Measurements from ENCODE around the gene PLA2G12B. TPM values are rescaled to one million over a fixed set of nuclear protein-coding genes. Genes with fewer than 3 reads are reported as not detected.

Gene PLA2G12B
- total RNA-seq, 2 experiments from 2014 or later = not detected

DNA sequence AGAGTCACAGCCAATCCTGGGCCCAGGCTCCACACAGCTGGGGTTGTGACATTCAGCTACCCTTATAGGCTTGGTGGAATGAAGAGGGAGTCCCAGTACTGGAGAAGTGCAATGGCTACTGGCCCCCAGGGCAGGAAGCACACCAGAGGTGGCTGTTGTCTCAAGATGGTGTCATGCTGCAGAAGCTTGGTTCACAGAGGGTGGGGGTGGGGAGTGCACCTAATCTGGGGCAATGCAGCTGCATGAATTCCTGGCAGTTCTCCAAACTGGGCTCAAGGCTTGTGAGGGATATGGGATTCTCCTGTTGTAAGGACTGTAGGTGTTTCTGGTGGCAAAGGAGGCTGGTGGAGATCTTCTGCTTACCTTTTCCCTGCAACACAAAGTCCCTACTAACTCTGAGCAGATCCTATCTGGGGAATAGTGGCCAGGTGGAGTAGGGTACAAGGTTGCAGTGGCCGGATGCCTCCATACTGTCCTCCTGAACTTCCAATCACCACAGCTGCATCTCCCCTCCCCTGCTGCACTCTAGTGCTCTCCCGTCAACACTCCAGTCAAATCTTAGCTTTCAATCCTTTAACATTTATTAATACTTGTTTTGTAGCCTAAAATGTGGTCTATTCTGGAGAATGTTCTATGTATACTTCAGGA lies 27.4 kb upstream of the PLA2G12B start:
- intact Hi-C loops (cut with micrococcal nuclease) = no loop called here
- Mint-ChIP-seq H3K4me3 (no peak overlapping the region), H3K9me3 (peaks cover 29% of the 10 kb centered on the region), H3K27ac (no peak overlapping the region), H3K4me1 (ENCODE audit: low read depth) (no peaks in the 10 kb centered on the region), H3K36me3 (ENCODE audit: low read depth) (peaks cover 10% of the 10 kb centered on the region), H3K27me3 (peaks cover 8% of the 10 kb centered on the region)
- POLR2A ChIA-PET = interaction anchor here (0.6 kb wide), 1 partner anchor 1601 kb away, joined by 3 read pairs; no protein-coding TSS in a partner anchor
- CTCF ChIA-PET = no interaction called here
- TF ChIP-seq, protein P1, sequence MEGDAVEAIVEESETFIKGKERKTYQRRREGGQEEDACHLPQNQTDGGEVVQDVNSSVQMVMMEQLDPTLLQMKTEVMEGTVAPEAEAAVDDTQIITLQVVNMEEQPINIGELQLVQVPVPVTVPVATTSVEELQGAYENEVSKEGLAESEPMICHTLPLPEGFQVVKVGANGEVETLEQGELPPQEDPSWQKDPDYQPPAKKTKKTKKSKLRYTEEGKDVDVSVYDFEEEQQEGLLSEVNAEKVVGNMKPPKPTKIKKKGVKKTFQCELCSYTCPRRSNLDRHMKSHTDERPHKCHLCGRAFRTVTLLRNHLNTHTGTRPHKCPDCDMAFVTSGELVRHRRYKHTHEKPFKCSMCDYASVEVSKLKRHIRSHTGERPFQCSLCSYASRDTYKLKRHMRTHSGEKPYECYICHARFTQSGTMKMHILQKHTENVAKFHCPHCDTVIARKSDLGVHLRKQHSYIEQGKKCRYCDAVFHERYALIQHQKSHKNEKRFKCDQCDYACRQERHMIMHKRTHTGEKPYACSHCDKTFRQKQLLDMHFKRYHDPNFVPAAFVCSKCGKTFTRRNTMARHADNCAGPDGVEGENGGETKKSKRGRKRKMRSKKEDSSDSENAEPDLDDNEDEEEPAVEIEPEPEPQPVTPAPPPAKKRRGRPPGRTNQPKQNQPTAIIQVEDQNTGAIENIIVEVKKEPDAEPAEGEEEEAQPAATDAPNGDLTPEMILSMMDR (IDR thresholded peaks at IDR 0.05) = no peak
- DNase-seq (no peak), ATAC-seq (no peak)

DNA sequence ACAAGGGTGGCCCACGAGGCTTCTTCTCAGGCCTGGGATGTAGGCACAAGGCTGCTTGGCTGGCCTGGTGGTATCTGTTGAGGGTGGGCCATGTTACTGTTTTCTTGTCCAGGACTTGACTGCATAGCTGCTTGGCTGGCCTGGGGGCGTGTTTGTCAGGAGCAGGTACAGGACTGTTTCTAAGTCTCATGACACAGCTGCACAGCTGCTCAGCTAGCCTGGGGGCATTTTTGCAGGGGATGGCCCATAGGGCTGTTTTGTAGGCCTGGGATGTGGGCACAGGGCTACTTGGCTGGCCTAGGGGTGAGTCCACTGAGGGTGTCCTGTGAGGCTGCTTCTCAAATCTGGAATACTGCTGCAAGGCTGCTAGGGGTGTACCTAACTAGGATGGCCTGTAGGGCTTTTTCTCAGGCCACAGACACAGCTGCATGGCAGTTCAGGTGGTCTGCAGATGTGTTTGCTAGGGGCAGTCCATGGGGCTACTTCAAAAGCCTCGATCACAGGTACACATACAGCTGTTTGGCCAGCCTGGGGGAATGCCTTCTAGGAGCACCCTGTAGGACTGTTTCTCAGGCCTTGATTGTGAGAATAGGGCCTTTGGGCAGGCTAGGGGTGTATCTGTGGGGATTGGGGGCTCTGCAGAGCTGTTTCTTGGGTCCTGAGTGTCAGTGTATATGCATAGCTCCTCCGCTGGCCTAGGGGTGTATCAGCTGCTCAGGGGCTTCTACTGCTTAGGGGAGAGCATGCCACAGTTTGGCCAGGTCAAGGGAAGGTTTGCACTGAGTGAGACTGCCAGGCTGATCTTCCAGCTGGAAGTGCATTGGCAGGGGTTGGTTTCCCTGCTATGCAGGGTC lies 26.6 kb upstream of the PLA2G12B start:
- intact Hi-C loops (cut with micrococcal nuclease) = no loop called here
- Mint-ChIP-seq H3K4me3 (no peak overlapping the region), H3K27me3 (peaks cover 8% of the 10 kb centered on the region), H3K9me3 (peaks cover 32% of the 10 kb centered on the region), H3K27ac (no peak overlapping the region), H3K4me1 (ENCODE audit: low read depth) (no peaks in the 10 kb centered on the region), H3K36me3 (ENCODE audit: low read depth) (peaks cover 10% of the 10 kb centered on the region)
- TF ChIP-seq, protein P1 (IDR thresholded peaks at IDR 0.05) = no peak
- no peak for ATAC-seq
- DNase-seq = no peak
- ChIA-PET CTCF (no interaction called here), POLR2A (no interaction called here)

GRCh38 chr10:72980348-72980747 lies 25.7 kb upstream of the PLA2G12B start:
- ChIA-PET CTCF (no interaction called here), POLR2A (interaction anchor here (0.6 kb wide), 1 partner anchor 1904 kb away, joined by 3 read pairs; no protein-coding TSS in a partner anchor)
- Mint-ChIP-seq H3K9me3 (peaks cover 33% of the 10 kb centered on the region), H3K4me1 (ENCODE audit: low read depth) (no peaks in the 10 kb centered on the region), H3K27me3 (peaks cover 9% of the 10 kb centered on the region), H3K27ac (no peak overlapping the region), H3K36me3 (ENCODE audit: low read depth) (peaks cover 10% of the 10 kb centered on the region), H3K4me3 (no peak overlapping the region)
- TF ChIP-seq, protein P1 (IDR thresholded peaks at IDR 0.05) = no peak
- ATAC-seq = no peak
- intact Hi-C loops (cut with micrococcal nuclease) = no loop called here
- DNase-seq = no peak

- intact Hi-C loops (cut with micrococcal nuclease) = no loop called here
- no peak overlapping the region for H3K4me3 Mint-ChIP-seq
- H3K27me3 Mint-ChIP-seq = peaks cover 10% of the 10 kb centered on the region
- ChIA-PET POLR2A (interaction anchor here (0.6 kb wide), 1 partner anchor 1903 kb away, joined by 3 read pairs; no protein-coding TSS in a partner anchor), CTCF (interaction anchor here (1.0 kb wide), 1 partner anchor 49 kb away, joined by 3 read pairs; no protein-coding TSS in a partner anchor)
- no peaks in the 10 kb centered on the region for H3K4me1 Mint-ChIP-seq (ENCODE audit: low read depth)
- TF ChIP-seq, protein P1 (IDR thresholded peaks at IDR 0.05) = no peak
- H3K27ac Mint-ChIP-seq = no peak overlapping the region
- peaks cover 33% of the 10 kb centered on the region for H3K9me3 Mint-ChIP-seq
- DNase-seq = no peak
- H3K36me3 Mint-ChIP-seq (ENCODE audit: low read depth) = peaks cover 10% of the 10 kb centered on the region
- no peak for ATAC-seq
Observed at GRCh38 chr10:72979709-72980108, 25.1 kb upstream of the PLA2G12B start.

- ChIA-PET CTCF (interaction anchor here (0.6 kb wide), 1 partner anchor 85 kb away, joined by 3 read pairs; no protein-coding TSS in a partner anchor), POLR2A (interaction anchor here (0.9 kb wide), 1 partner anchor 111 kb away, joined by 4 read pairs; no protein-coding TSS in a partner anchor)
- H3K27me3 Mint-ChIP-seq = peaks cover 14% of the 10 kb centered on the region
- no peaks in the 10 kb centered on the region for H3K4me1 Mint-ChIP-seq (ENCODE audit: low read depth)
- no peak for ATAC-seq
- TF ChIP-seq, protein P1 (IDR thresholded peaks at IDR 0.05) = no peak
- no peak overlapping the region for H3K4me3 Mint-ChIP-seq
- H3K27ac Mint-ChIP-seq = no peak overlapping the region
- H3K36me3 Mint-ChIP-seq (ENCODE audit: low read depth) = peaks cover 10% of the 10 kb centered on the region
- intact Hi-C loops (cut with micrococcal nuclease) = no loop called here
- DNase-seq = no peak
- peaks cover 32% of the 10 kb centered on the region for H3K9me3 Mint-ChIP-seq
Observed at GRCh38 chr10:72976886-72977285, 22.3 kb upstream of the PLA2G12B start.
